ENCODE data around the gene KRT26.

DNA sequence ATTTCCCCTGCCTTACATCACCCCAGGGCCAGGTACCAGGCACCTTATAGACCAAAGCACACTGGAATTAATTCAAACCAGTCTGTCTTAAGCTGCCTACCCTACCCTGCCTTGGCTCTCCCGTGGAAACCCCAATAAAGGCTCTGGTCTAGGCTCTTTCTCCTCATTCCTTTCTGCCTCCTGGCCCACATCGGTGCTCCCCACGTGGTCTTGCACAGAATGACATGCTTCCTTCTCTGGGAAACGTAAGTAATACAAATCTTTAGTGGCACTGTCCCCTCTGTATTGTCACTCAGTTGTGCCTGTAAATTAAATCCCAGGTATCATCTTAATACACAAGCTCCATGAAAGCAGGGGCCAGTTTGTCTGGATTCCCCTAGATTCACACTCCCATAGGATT, 33.4 kb downstream of the KRT26 start:
- TF ChIP-seq MXI1 (IDR thresholded peaks at IDR 0.05; ENCODE audit: borderline replicate concordance, low read depth, low read length), result no peak
- no peak for TF ChIP-seq BHLHE40 (IDR thresholded peaks at IDR 0.05; ENCODE audit: low read depth, low read length)
- no peak for TF ChIP-seq CTCF (conservative IDR thresholded peaks at IDR 0.05; ENCODE audit: low read depth, low read length)
- no peak for TF ChIP-seq USF2 (IDR thresholded peaks at IDR 0.05; ENCODE audit: low read depth, low read length)
- TF ChIP-seq FOS (IDR thresholded peaks at IDR 0.05; ENCODE audit: low read depth, low read length), result no peak
- TF ChIP-seq POLR2A (IDR thresholded peaks at IDR 0.05; ENCODE audit: low read depth, low read length), result no peak
- no peak for TF ChIP-seq RCOR1 (IDR thresholded peaks at IDR 0.05; ENCODE audit: insufficient replicate concordance, low read length)
- TF ChIP-seq RAD21 (IDR thresholded peaks at IDR 0.05; ENCODE audit: low read length), result no peak
- no peak for TF ChIP-seq MAFK (IDR thresholded peaks at IDR 0.05; ENCODE audit: low read depth, low read length)
- no peak for TF ChIP-seq RFX5 (IDR thresholded peaks at IDR 0.05; ENCODE audit: low read depth, low read length)
